NCI-H2107 treated with DMSO at 0.1 percent for 48 hours (cell line): ENCODE measurements around the gene CCSER1.
"Not testable (repeated sequence)": the region's sequence is repeated elsewhere in the genome, so short reads cannot be mapped to it uniquely, and the experiment has no call there.

Source experiments
- DNase-seq: peaks from one replicate; lab custom pipeline; 2025; ENCODE audit not compliant: unreplicated experiment; lab: John Stamatoyannopoulos, UW

CCSER1 gene

GRCh38 chr4:91448668-91449330 lies 1321.6 kb downstream of the CCSER1 start:
- no peak for DNase-seq

- DNase-seq: no peak
Measured at GRCh38 chr4:91454111-91454510, 1326.9 kb downstream of the CCSER1 start.

- DNase-seq: not testable (repeated sequence)
Measured at GRCh38 chr4:91462566-91462965, 1335.4 kb downstream of the CCSER1 start.

- DNase-seq: no peak
Measured at GRCh38 chr4:91470671-91471070, 1343.5 kb downstream of the CCSER1 start.

GRCh38 chr4:91471280-91471679 lies 1344.1 kb downstream of the CCSER1 start:
- DNase-seq: no peak

GRCh38 chr4:91472046-91472445 lies 1344.9 kb downstream of the CCSER1 start:
- no peak for DNase-seq

GRCh38 chr4:91485415-91485814 lies 1358.2 kb downstream of the CCSER1 start:
- no peak for DNase-seq

- DNase-seq: no peak
Measured at GRCh38 chr4:91488946-91489345, 1361.8 kb downstream of the CCSER1 start.

GRCh38 chr4:91497892-91498291 lies 1370.7 kb downstream of the CCSER1 start:
- no peak for DNase-seq

GRCh38 chr4:91502365-91502764 lies 1375.2 kb downstream of the CCSER1 start:
- DNase-seq: no peak

- DNase-seq: no peak
Measured at GRCh38 chr4:91513326-91513725, 1386.1 kb downstream of the CCSER1 start.

- DNase-seq: no peak
Measured at GRCh38 chr4:91519155-91519554, 1392.0 kb downstream of the CCSER1 start.

GRCh38 chr4:91525621-91526020 lies 1398.4 kb downstream of the CCSER1 start:
- DNase-seq: no peak

GRCh38 chr4:91527056-91527455 lies 1399.9 kb downstream of the CCSER1 start:
- no peak for DNase-seq

GRCh38 chr4:91567594-91567993 lies 1440.4 kb downstream of the CCSER1 start:
- DNase-seq: no peak

- DNase-seq: no peak
Measured at GRCh38 chr4:91577864-91578263, 1450.7 kb downstream of the CCSER1 start.

GRCh38 chr4:91590260-91590659 lies 1463.1 kb downstream of the CCSER1 start:
- DNase-seq: no peak

- DNase-seq: no peak
Measured at GRCh38 chr4:91592125-91592524, 1464.9 kb downstream of the CCSER1 start.

- DNase-seq: no peak
Measured at GRCh38 chr4:91596718-91597117, 1469.5 kb downstream of the CCSER1 start.

GRCh38 chr4:91598696-91599095 lies 1471.5 kb downstream of the CCSER1 start:
- no peak for DNase-seq

- DNase-seq: no peak
Measured at GRCh38 chr4:91600301-91600700, 1473.1 kb downstream of the CCSER1 start.

- DNase-seq: no peak
Measured at GRCh38 chr4:91601401-91601800, 1474.2 kb downstream of the CCSER1 start.

- DNase-seq: no peak
Measured at GRCh38 chr4:91611782-91612181, 1484.6 kb downstream of the CCSER1 start.
